IPS DF 6.9 (cell line): ENCODE results near the gene MACF1.
A peak's percentile ranks its signal among the peaks of the same experiment; 100 is the strongest.
"Not testable (repeated sequence)": the region's sequence is repeated elsewhere in the genome, so short reads cannot be mapped to it uniquely, and the experiment has no call there.

Source experiments
- DNase-seq: peaks from one replicate; pipeline ENCODE4 v3.0.0-alpha.2; 2013; ENCODE audit warnings: low read depth, low spot score
- H3K27ac ChIP-seq: one replicate; pipeline ENCODE4 v1.5.1; 2013; ENCODE audit warnings: low read length, control low read depth
- H3K27me3 ChIP-seq: 2 replicates; pipeline ENCODE4 v1.6.1; 2013; ENCODE audit warnings: mild to moderate bottlenecking, low read length; ENCODE audit not compliant: control insufficient read depth, insufficient read depth
- H3K36me3 ChIP-seq: 2 replicates; pipeline ENCODE4 v1.6.1; 2013; ENCODE audit warnings: low read length; ENCODE audit not compliant: control insufficient read depth, insufficient read depth
- H3K4me1 ChIP-seq: 2 replicates; pipeline ENCODE4 v1.6.1; 2013; ENCODE audit warnings: low read length; ENCODE audit not compliant: control insufficient read depth, insufficient read depth
- H3K4me3 ChIP-seq: 2 replicates; pipeline ENCODE4 v1.5.1; 2013; ENCODE audit warnings: mild to moderate bottlenecking, low read length
- H3K9me3 ChIP-seq: 2 replicates; pipeline ENCODE4 v1.6.1; 2013; ENCODE audit warnings: low read length, inconsistent platforms; ENCODE audit not compliant: control insufficient read depth, insufficient read depth
- WGBS: extraction: QIAGEN DNeasy Blood & Tissue Kit; methylation state at CpG from one replicate; pipeline ENCODE4 v1.1.7; 2013; ENCODE audit warnings: mixed read lengths, missing lambda C conversion rate; ENCODE audit not compliant: insufficient read length, insufficient coverage; 5-methylcytosine and 5-hydroxymethylcytosine counted together

The MACF1 gene

GRCh38 chr1:39204441-39205081 lies at the start of gene MACF1:
TSS of gene MACF1 (plus strand) at chr1:39204695. CDS start at chr1:39205023, 328 bp downstream.
- H3K9me3 ChIP-seq = no peaks in the 10 kb centered on the region; the same call in 1 of the 2 replicates
- no CpG with 5 or more reads among the region's 9 CpGs for WGBS
- H3K27ac ChIP-seq = no peak within 1 kb of the TSS
- no peak for DNase-seq
- no peaks in the 10 kb centered on the region for H3K36me3 ChIP-seq
- no peaks in the 10 kb centered on the region for H3K27me3 ChIP-seq
- H3K4me3 ChIP-seq = no peak within 1 kb of the TSS
- peaks cover 3% of the 10 kb centered on the region for H3K4me1 ChIP-seq

GRCh38 chr1:39157304-39157703 lies 47.2 kb upstream of the MACF1 start:
- Histone ChIP-seq H3K4me1 (peaks cover 16% of the 10 kb centered on the region; the same call in 1 of the 2 replicates), H3K27ac (no peak overlapping the region), H3K27me3 (no peaks in the 10 kb centered on the region), H3K4me3 (no peak overlapping the region), H3K9me3 (no peaks in the 10 kb centered on the region), H3K36me3 (no peaks in the 10 kb centered on the region)
- DNase-seq = no peak

GRCh38 chr1:39158327-39159086 lies 46.0 kb upstream of the MACF1 start:
- Histone ChIP-seq H3K4me1 (peaks cover 14% of the 10 kb centered on the region; the same call in 1 of the 2 replicates), H3K27me3 (no peaks in the 10 kb centered on the region), H3K9me3 (no peaks in the 10 kb centered on the region), H3K27ac (peak overlapping the region; percentile 51), H3K4me3 (peak overlapping the region; percentile 31; the same call in 1 of the 2 replicates), H3K36me3 (no peaks in the 10 kb centered on the region)
- WGBS = no CpG with 5 or more reads among the region's 11 CpGs
- no peak for DNase-seq

- Histone ChIP-seq H3K9me3 (no peaks in the 10 kb centered on the region), H3K4me3 (peak overlapping the region; percentile 14; the same call in 1 of the 2 replicates), H3K36me3 (no peaks in the 10 kb centered on the region), H3K27ac (peak overlapping the region; percentile 51), H3K27me3 (no peaks in the 10 kb centered on the region), H3K4me1 (peaks cover 14% of the 10 kb centered on the region; the same call in 1 of the 2 replicates)
- DNase-seq = no peak
- WGBS = no CpG with 5 or more reads among the region's 1 CpG
These were observed 45.1 kb upstream of the MACF1 start for GRCh38 chr1:39159224-39160036.

GRCh38 chr1:39160703-39161102 lies 43.8 kb upstream of the MACF1 start:
- no peaks in the 10 kb centered on the region for H3K27me3 ChIP-seq
- peaks cover 11% of the 10 kb centered on the region; the same call in 1 of the 2 replicates for H3K4me1 ChIP-seq
- H3K36me3 ChIP-seq = no peaks in the 10 kb centered on the region
- no peak overlapping the region for H3K4me3 ChIP-seq
- no peak for DNase-seq
- H3K9me3 ChIP-seq = no peaks in the 10 kb centered on the region
- H3K27ac ChIP-seq = no peak overlapping the region

GRCh38 chr1:39161811-39162210 lies 42.7 kb upstream of the MACF1 start:
- H3K27me3 ChIP-seq, H3K9me3 ChIP-seq, H3K4me3 ChIP-seq, H3K27ac ChIP-seq, DNase-seq, H3K36me3 ChIP-seq: not testable (repeated sequence)
- whole genome bisulfite sequencing = no CpG with 5 or more reads among the region's 8 CpGs
- H3K4me1 ChIP-seq = peaks cover 11% of the 10 kb centered on the region; the same call in 1 of the 2 replicates

GRCh38 chr1:39163469-39163868 lies 41.0 kb upstream of the MACF1 start:
- no peaks in the 10 kb centered on the region for H3K27me3 ChIP-seq
- no peak for DNase-seq
- no peaks in the 10 kb centered on the region for H3K9me3 ChIP-seq
- H3K36me3 ChIP-seq = no peaks in the 10 kb centered on the region
- peaks cover 12% of the 10 kb centered on the region; the same call in 1 of the 2 replicates for H3K4me1 ChIP-seq
- no peak overlapping the region for H3K4me3 ChIP-seq
- no peak overlapping the region for H3K27ac ChIP-seq

- H3K4me3 ChIP-seq = no peak overlapping the region
- H3K27ac ChIP-seq = no peak overlapping the region
- H3K9me3 ChIP-seq = no peaks in the 10 kb centered on the region
- no peak for DNase-seq
- no peaks in the 10 kb centered on the region for H3K36me3 ChIP-seq
- no peaks in the 10 kb centered on the region for H3K27me3 ChIP-seq
- H3K4me1 ChIP-seq = peaks cover 8% of the 10 kb centered on the region; the same call in 1 of the 2 replicates
These were observed 40.2 kb upstream of the MACF1 start for GRCh38 chr1:39164256-39164655.

- no CpG with 5 or more reads among the region's 2 CpGs for WGBS
- Histone ChIP-seq H3K36me3 (no peaks in the 10 kb centered on the region), H3K27me3 (no peaks in the 10 kb centered on the region), H3K4me1 (peaks cover 4% of the 10 kb centered on the region; the same call in 1 of the 2 replicates), H3K4me3 (no peak overlapping the region), H3K27ac (no peak overlapping the region), H3K9me3 (no peaks in the 10 kb centered on the region)
- no peak for DNase-seq
These were observed 39.4 kb upstream of the MACF1 start for GRCh38 chr1:39165049-39165448.

- no peaks in the 10 kb centered on the region for H3K36me3 ChIP-seq
- no peak for DNase-seq
- no peak overlapping the region for H3K4me3 ChIP-seq
- H3K27ac ChIP-seq = no peak overlapping the region
- H3K4me1 ChIP-seq = 0 out of 2 replicates have a peak, but pooled peaks cover 4% of the 10 kb centered on the region
- no CpG with 5 or more reads among the region's 1 CpG for WGBS
- no peaks in the 10 kb centered on the region for H3K9me3 ChIP-seq
- no peaks in the 10 kb centered on the region for H3K27me3 ChIP-seq
These were observed 39.0 kb upstream of the MACF1 start for GRCh38 chr1:39165488-39165887.
